Stomach (tissue), 9 donors: ENCODE results near the gene FERMT3. TPM values are rescaled to one million over a fixed set of nuclear protein-coding genes. Genes with fewer than 3 reads are reported as not detected.
"Not testable (repeated sequence)": the region's sequence is repeated elsewhere in the genome, so short reads cannot be mapped to it uniquely, and the experiment has no call there.

Experiments
- DNase-seq, 2 donors: peaks; one replicate each; pipeline versions ENCODE4 v3.0.0 to v3.0.0-alpha.2; 2013 to 2019
- H3K27ac ChIP-seq, 5 donors: fragments of 200-600 bp in 4 of 5; sonication (generic) in 4 of 5; one replicate each; pipeline ENCODE4 v1.5.1; 2013 to 2019; ENCODE audit warnings: mild to moderate bottlenecking in 1 of 5, moderate library complexity in 1 of 5
- H3K27me3 ChIP-seq, 3 donors: fragments of 200-600 bp; sonication (generic); one replicate each; pipeline ENCODE4 v1.5.1; 2017 to 2019; ENCODE audit warnings: mixed run types in 1 of 3
- H3K36me3 ChIP-seq, 4 donors: fragments of 200-600 bp; sonication (generic); 1 replicate in 3 of 4; 2 replicates in 1 of 4; pipeline ENCODE4 v1.5.1; 2016 to 2019
- H3K4me1 ChIP-seq, 4 donors: fragments of 200-600 bp; sonication (generic); one replicate each; pipeline ENCODE4 v1.5.1; 2016 to 2019
- H3K4me3 ChIP-seq, 4 donors: fragments of 200-600 bp; sonication (generic) in 3 of 4; one replicate each; pipeline ENCODE4 v1.5.1; 2016 to 2019; ENCODE audit warnings: mild to moderate bottlenecking in 1 of 4
- H3K9me3 ChIP-seq, 4 donors: fragments of 200-600 bp; sonication (generic); one replicate each; pipeline ENCODE4 v1.5.1; 2016 to 2019
- EP300 ChIP-seq: sonication (generic); formaldehyde crosslinking; IDR thresholded peaks from one replicate; pipeline ENCODE4 v1.6.1; 2017; ENCODE audit warnings: antibody characterized with exemption
- POLR2A ChIP-seq, 4 donors: fragments of 450-650 bp; IDR thresholded peaks; one replicate each; pipeline ENCODE4 v1.6.1; 2016; ENCODE audit warnings: antibody characterized with exemption in 4 of 4, control low read depth in 2 of 4, mild to moderate bottlenecking in 1 of 4, moderate library complexity in 1 of 4
- POLR2AphosphoS5 ChIP-seq, 3 donors: sonication (generic); formaldehyde crosslinking; IDR thresholded peaks; one replicate each; pipeline ENCODE4 v1.6.1; 2016; ENCODE audit warnings: antibody characterized with exemption in 3 of 3
- WGBS, 5 donors: extraction: QIAGEN DNeasy Blood & Tissue Kit in 3 of 5; methylation state at CpG; one replicate each; pipeline versions ENCODE4 v1.1.5 to v1.1.7; 2013 to 2018; 5-methylcytosine and 5-hydroxymethylcytosine counted together
- intact Hi-C: fragments of 100-400 bp; cut with DNase I; formaldehyde crosslinking; loops from one replicate; pipeline ENCODE4 v1.15.1; 2023; ENCODE audit warnings: low total_unique reads
- polyA plus RNA-seq, 3 donors: library from polyadenylated mRNA; stranded (reverse); fragments of 200-250 nt; gene quantifications; one replicate each; pipeline ENCODE4 v1.2.3, GENCODE V29; 2013
- total RNA-seq, 5 donors: library from RNA; depleted of rRNA; stranded (reverse); fragments of >200 nt; gene quantifications; one replicate each; pipeline versions ENCODE4 v1.1.0 to v1.2.3, GENCODE V29; 2014 to 2016
- TF ChIP-seq, protein P1 (sequence below), 7 experiments: fragments of 450-650 bp in 4 of 7; fragments of 200-600 bp in 3 of 7; sonication (generic) in 3 of 7; IDR thresholded peaks; one replicate each; pipeline ENCODE4 v1.5.1; 2016 to 2019; ENCODE audit warnings: antibody characterized with exemption in 7 of 7, control low read depth in 2 of 7, mild to moderate bottlenecking in 1 of 7
- donor health status: healthy with polysubstance abuse.
- donor health status: Bipolar disorder and iron deficiency.
- donor health status: healthy.

FERMT3 gene
- total and polyA plus RNA-seq, 8 donors: 11.9 to 31.9 (median 18.7) TPM

DNA sequence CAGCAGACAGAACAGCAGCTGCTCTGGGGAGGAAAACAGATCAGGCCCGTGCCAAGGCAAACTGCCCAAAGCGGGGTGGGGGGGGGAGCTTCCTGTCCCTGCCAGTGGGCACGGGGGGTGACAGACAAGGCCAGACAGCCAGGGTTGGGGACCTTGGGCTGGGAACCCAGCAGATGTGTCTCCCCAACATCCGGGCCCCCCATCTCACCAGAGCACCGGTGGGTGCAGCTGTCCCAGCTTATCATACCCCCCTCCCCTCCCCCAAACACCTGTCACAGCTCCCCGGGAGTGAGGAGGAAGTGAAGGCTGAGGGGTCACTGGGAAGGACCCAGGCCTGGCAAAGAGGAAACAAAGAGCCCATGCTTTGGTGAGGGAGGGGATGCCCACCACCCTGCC is 38.9 kb downstream of the FERMT3 start:
- peaks cover 28 to 63% (median 57%) of the 10 kb centered on the region in 4 donors for H3K4me1 ChIP-seq
- peak overlapping the region; percentile 69 to 85 (median 74) for H3K4me3 ChIP-seq
- TF ChIP-seq, protein P1, sequence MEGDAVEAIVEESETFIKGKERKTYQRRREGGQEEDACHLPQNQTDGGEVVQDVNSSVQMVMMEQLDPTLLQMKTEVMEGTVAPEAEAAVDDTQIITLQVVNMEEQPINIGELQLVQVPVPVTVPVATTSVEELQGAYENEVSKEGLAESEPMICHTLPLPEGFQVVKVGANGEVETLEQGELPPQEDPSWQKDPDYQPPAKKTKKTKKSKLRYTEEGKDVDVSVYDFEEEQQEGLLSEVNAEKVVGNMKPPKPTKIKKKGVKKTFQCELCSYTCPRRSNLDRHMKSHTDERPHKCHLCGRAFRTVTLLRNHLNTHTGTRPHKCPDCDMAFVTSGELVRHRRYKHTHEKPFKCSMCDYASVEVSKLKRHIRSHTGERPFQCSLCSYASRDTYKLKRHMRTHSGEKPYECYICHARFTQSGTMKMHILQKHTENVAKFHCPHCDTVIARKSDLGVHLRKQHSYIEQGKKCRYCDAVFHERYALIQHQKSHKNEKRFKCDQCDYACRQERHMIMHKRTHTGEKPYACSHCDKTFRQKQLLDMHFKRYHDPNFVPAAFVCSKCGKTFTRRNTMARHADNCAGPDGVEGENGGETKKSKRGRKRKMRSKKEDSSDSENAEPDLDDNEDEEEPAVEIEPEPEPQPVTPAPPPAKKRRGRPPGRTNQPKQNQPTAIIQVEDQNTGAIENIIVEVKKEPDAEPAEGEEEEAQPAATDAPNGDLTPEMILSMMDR (IDR thresholded peaks at IDR 0.05): no peak
- no peak for TF ChIP-seq POLR2A (IDR thresholded peaks at IDR 0.05)
- TF ChIP-seq EP300: no peak
- H3K9me3 ChIP-seq: no peaks in the 10 kb centered on the region
- peaks cover 14 to 18% (median 15%) of the 10 kb centered on the region in 4 donors for H3K36me3 ChIP-seq
- peak overlapping the region; percentile 76 to 93 (median 86) for H3K27ac ChIP-seq
- WGBS, 5 donors: 0 to 4% (median 2%) methylated on average over 2 to 6 of the region's 6 CpGs
- no peaks in the 10 kb centered on the region for H3K27me3 ChIP-seq
- intact Hi-C loops: no loop called here
- DNase-seq: peak in 1 of 2 donors; percentile 66

DNA sequence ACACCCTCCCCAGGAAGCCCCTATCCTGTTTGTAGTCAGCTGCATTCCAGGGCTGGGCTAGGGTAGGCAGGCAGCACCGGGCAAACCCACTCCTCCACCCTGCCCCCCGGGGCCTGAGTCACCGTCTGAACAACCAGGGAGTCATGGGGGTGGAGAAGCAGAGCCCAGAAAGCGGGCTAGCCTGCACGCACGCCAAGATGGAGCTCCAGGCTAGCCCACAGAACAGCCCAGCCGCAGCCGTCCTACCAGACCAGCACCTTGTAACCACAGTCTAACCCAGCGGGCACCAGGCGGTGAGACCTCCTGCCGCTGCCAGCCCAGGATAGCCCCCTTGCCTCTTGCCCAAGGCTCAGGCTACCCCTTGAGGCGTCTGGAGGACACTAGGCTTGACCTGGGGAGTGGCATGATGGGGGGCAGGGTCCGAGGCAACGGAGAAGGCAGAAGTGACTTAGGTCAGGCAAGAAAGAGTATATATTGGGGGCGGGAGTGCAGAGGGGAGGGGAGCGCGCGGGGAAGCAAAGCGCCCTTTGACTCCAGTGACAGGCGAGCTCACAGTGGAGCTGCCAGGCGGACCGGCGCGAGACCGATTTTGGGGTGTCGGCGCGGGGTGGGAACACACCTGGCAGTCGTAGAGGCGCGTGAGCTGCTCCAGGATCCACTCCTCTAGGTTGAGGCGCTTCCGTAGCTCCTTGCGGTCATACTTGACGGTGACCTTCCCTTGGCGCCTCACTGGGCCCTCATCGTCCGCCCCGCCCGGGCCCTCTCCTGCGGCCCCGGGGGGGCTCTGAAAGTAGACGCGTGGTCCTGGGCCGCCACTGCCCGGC is 39.5 kb downstream of the FERMT3 start:
- intact Hi-C loops: no loop called here
- peaks cover 14 to 18% (median 15%) of the 10 kb centered on the region in 4 donors for H3K36me3 ChIP-seq
- 0 to 4% (median 1%) methylated on average over 32 to 46 of the region's 46 CpGs for WGBS, 5 donors
- H3K4me1 ChIP-seq: peaks cover 32 to 67% (median 61%) of the 10 kb centered on the region in 4 donors
- DNase-seq: peak; percentile 70 to 92
- H3K27me3 ChIP-seq: no peaks in the 10 kb centered on the region
- H3K4me3 ChIP-seq: peak overlapping the region; percentile 69 to 85 (median 74)
- H3K9me3 ChIP-seq: no peaks in the 10 kb centered on the region
- peak overlapping the region; percentile 76 to 93 (median 86) for H3K27ac ChIP-seq
- TF ChIP-seq POLR2A (IDR thresholded peaks at IDR 0.05): no peak
- TF ChIP-seq POLR2AphosphoS5 (IDR thresholded peaks at IDR 0.05): peak in 2 of 3 donors; percentile 53 to 62

DNA sequence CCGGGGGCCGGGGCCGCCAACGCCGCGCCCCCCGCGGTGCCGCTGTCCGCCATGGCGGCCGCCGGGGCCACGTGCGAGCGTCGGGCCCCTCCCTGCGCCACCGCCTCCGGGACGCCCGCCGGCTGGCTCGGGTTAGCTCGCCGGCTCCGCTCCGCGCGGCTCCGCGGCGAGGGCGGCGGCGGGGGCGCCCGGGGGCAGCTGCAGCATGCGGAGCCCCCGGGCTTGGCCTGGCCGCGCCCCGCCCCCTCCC is 40.0 kb downstream of the FERMT3 start:
- DNase-seq, H3K9me3 ChIP-seq, H3K27me3 ChIP-seq, intact Hi-C loops: not testable (repeated sequence)
- H3K4me3 ChIP-seq: peak overlapping the region; percentile 69 to 85 (median 74)
- peaks cover 33 to 69% (median 64%) of the 10 kb centered on the region in 4 donors for H3K4me1 ChIP-seq
- H3K36me3 ChIP-seq: peaks cover 14 to 18% (median 15%) of the 10 kb centered on the region in 4 donors
- 0 to 6% (median 0%) methylated on average over 3 to 34 of the region's 43 CpGs; no CpG with 5 or more reads in 1 of the 5 donors for WGBS, 5 donors
- peak overlapping the region; percentile 76 to 93 (median 86) for H3K27ac ChIP-seq

DNA sequence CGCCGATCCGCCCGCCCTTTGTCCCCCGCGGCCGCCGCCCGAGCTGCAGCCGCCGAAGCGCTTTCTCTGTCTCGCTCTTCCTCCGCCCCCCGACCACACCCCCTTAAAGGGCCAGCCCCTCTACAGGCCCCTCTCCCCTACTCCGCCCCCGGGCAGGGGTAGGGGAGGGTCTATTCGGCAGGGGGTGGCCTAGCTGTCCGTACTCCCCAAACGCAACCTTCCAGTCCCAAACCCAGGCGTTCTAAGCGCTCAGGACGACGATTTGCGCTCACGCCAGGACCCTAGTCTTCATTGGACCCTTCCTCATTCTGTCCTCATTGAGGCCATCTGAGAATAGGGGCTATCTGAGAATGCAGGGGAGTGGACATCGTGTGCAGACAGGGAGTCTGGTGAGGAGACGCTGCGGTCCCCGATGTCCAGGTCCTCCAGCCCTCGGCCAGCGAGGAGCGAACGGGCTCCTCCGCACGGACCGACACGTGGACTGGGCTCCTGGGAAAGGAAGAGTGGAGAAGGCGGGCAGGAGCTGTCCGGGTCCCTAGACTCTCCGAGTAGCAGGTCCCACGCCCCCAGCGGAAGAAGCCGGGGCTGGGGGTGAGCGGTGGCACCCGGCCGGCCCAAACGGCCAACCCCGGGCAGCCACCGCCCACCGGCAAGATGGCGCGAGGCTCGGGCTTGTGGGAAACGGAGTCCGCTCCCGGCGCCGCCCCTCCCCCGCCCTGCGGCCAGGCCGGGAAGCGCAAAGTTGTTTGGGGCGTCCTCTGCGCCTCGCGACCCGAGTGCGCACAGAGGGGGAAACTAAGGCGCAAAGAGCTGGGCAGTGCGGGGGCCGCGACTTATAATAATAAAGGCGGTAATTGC is 40.6 kb downstream of the FERMT3 start, which contains the start of gene PPP1R14B:
PPP1R14B (minus strand) TSS at position 73 of the 858 bp plus-strand sequence. CDS start 270 bp downstream, outside the sequence.
- H3K27me3 ChIP-seq: no peaks in the 10 kb centered on the region
- DNase-seq: peak; percentile 89 to 96
- H3K27ac ChIP-seq: peak within 1 kb of the TSS; percentile 76 to 93 (median 86)
- peaks cover 36 to 71% (median 65%) of the 10 kb centered on the region in 4 donors for H3K4me1 ChIP-seq
- H3K4me3 ChIP-seq: peak within 1 kb of the TSS; percentile 69 to 85 (median 74)
- H3K9me3 ChIP-seq: no peaks in the 10 kb centered on the region
- no peak for TF ChIP-seq POLR2A (IDR thresholded peaks at IDR 0.05)
- peak; percentile 20 to 70 (median 44) for TF ChIP-seq POLR2AphosphoS5 (IDR thresholded peaks at IDR 0.05)
- no peak for TF ChIP-seq EP300
- TF ChIP-seq, protein P1 (IDR thresholded peaks at IDR 0.05): peak in 1 of 7 experiments; percentile 35
- 0 to 1% (median 1%) methylated on average over 18 to 74 of the region's 74 CpGs for WGBS, 5 donors
- H3K36me3 ChIP-seq: peaks cover 14 to 18% (median 15%) of the 10 kb centered on the region in 4 donors
- intact Hi-C loops: no loop called here
